HG02840 (cell line): Measurements from ENCODE around the gene PLIN5.

Experiments used
- ATAC-seq: cut with Tn5 transposase; IDR thresholded peaks from one replicate; pipeline ENCODE4 v1.9.1; 2021; ENCODE audit warnings: mild to moderate bottlenecking, moderate library complexity, moderate number of reproducible peaks; ENCODE audit not compliant: unreplicated experiment, low FRiP score

Gene PLIN5

GRCh38 chr19:4523306-4524110, 11.5 kb downstream of the PLIN5 start:
- ATAC-seq, result no peak

GRCh38 chr19:4522291-4523002, 12.6 kb downstream of the PLIN5 start:
- no peak for ATAC-seq

GRCh38 chr19:4521888-4522242, 13.2 kb downstream of the PLIN5 start:
- ATAC-seq, result no peak

- no peak for ATAC-seq
These were observed 13.7 kb downstream of the PLIN5 start for GRCh38 chr19:4521170-4521887.

GRCh38 chr19:4519521-4520277, 15.3 kb downstream of the PLIN5 start:
- ATAC-seq, result no peak

- no peak for ATAC-seq
These were observed 15.9 kb downstream of the PLIN5 start for GRCh38 chr19:4519172-4519496.

- ATAC-seq, result no peak
These were observed 16.5 kb downstream of the PLIN5 start, which contains the start of gene PLIN4 for GRCh38 chr19:4518345-4519171. Gene PLIN4, minus strand, starts transcription at chr19:4518486. Its CDS starts 214 bp downstream, at chr19:4518272.

- ATAC-seq, result no peak
These were observed 17.5 kb downstream of the PLIN5 start for GRCh38 chr19:4517451-4518057.

GRCh38 chr19:4516939-4517300, 18.1 kb downstream of the PLIN5 start:
- no peak for ATAC-seq

- no peak for ATAC-seq
These were observed 18.7 kb downstream of the PLIN5 start for GRCh38 chr19:4516199-4516938.

GRCh38 chr19:4515732-4516131, 19.3 kb downstream of the PLIN5 start:
- no peak for ATAC-seq

- no peak for ATAC-seq
These were observed 21.8 kb downstream of the PLIN5 start for GRCh38 chr19:4513248-4513647.

- ATAC-seq, result no peak
These were observed 23.0 kb downstream of the PLIN5 start for GRCh38 chr19:4512070-4512469.

- ATAC-seq, result no peak
These were observed 23.5 kb downstream of the PLIN5 start for GRCh38 chr19:4511300-4512054.

- ATAC-seq, result no peak
These were observed 24.4 kb downstream of the PLIN5 start for GRCh38 chr19:4510435-4511255.

- ATAC-seq, result no peak
These were observed 26.3 kb downstream of the PLIN5 start for GRCh38 chr19:4508698-4509097.

GRCh38 chr19:4507804-4508203, 27.2 kb downstream of the PLIN5 start:
- ATAC-seq, result no peak
